Lower leg skin (tissue), 4 donors: ENCODE data around the gene KRT80. TPM values are rescaled to one million over a fixed set of nuclear protein-coding genes. Genes with fewer than 3 reads are reported as not detected.
A peak's percentile ranks its signal among the peaks of the same experiment; 100 is the strongest.

Experiments used
- DNase-seq, 2 donors: peaks; one replicate each; pipeline ENCODE4 v3.0.0-alpha.2; 2019; ENCODE audit warnings: low spot score in 2 of 2
- H3K4me3 ChIP-seq: fragments of 200-600 bp; sonication (generic); 2 replicates; pipeline ENCODE4 v1.5.1; 2017; ENCODE audit warnings: mild to moderate bottlenecking, low read depth; ENCODE audit not compliant: poor library complexity, severe bottlenecking
- CTCF ChIP-seq, 3 donors: fragments of 450-650 bp; IDR thresholded peaks; one replicate each; pipeline ENCODE4 v1.5.1; 2016; ENCODE audit warnings: antibody characterized with exemption in 3 of 3, mild to moderate bottlenecking in 3 of 3, moderate library complexity in 2 of 3
- POLR2A ChIP-seq, 2 donors: fragments of 450-650 bp; IDR thresholded peaks; one replicate each; pipeline ENCODE4 v1.6.1; 2016 to 2017; ENCODE audit warnings: antibody characterized with exemption in 2 of 2, mild to moderate bottlenecking in 1 of 2, moderate library complexity in 1 of 2
- WGBS, 2 donors: methylation state at CpG; one replicate each; pipeline ENCODE4 v1.1.5; 2018; 5-methylcytosine and 5-hydroxymethylcytosine counted together
- intact Hi-C: fragments of 100-400 bp; cut with DNase I; formaldehyde crosslinking; loops from one replicate; pipeline ENCODE4 v1.15.0; 2023; ENCODE audit warnings: low total_unique reads
- total RNA-seq, 4 donors: library from RNA; depleted of rRNA; stranded (reverse); fragments of >200 nt; gene quantifications; one replicate each; pipeline ENCODE4 v1.1.0, GENCODE V29; 2016

The KRT80 gene
- total RNA-seq, 4 donors from 2014 or later, result 269 to 349 (median 275) TPM

- TF ChIP-seq POLR2A (IDR thresholded peaks at IDR 0.05) (no peak), CTCF (IDR thresholded peaks at IDR 0.05) (no peak)
- DNase-seq, result no peak
- H3K4me3 ChIP-seq, result no peak overlapping the region
- 72 to 78% methylated on average over 4 of the region's 4 CpGs for WGBS, 2 donors
- intact Hi-C loops, result no loop called here
These were observed 69.3 kb downstream of the KRT80 start for GRCh38 chr12:52122540-52122871.

DNA sequence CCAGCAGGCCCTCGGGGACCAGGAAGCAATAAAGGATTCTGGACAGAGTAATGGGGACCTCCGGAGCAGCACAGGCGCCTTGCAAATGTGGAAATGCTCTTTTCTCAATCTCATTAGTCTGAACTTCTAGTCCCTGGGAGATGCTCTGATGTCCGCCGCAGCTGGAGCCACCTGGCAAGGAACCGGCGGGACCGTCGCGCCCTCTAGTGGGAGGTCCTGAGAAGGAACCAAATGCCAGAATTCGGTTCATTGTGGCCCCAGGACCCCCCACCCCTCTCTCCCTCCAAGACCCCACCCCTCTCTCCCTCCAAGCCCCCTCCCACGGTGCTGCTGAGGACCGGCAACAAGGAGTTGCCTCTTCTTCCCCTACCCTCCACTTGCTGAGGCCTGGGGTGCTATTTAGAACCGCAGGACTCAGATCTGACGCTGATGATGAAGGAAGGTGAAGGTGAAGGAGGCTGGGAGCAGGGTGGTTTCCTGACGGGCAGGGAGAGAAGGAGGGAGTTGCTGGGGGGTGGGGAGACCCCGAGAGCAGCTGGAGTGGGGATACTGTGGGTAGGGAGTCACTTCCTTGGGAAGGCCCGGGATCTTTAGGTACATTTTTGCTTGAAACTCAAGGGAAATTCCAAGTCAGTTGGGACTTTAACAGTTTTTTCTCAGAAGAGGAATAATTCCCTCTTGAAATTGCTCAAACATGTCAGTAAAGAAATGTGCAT lies 69.8 kb downstream of the KRT80 start:
- peak in 1 of 2 donors; percentile 92 for DNase-seq
- H3K4me3 ChIP-seq, result no peak overlapping the region
- TF ChIP-seq CTCF (IDR thresholded peaks at IDR 0.05), result no peak
- TF ChIP-seq POLR2A (IDR thresholded peaks at IDR 0.05), result no peak
- 16 to 17% methylated on average over 18 of the region's 18 CpGs for WGBS, 2 donors
- intact Hi-C loops, result loop anchor here (2.0 kb wide), 1 partner anchor 97 kb away; no protein-coding TSS in a partner anchor

GRCh38 chr12:52120951-52121823 lies 70.6 kb downstream of the KRT80 start:
- intact Hi-C loops, result loop anchor here (2.0 kb wide), 1 partner anchor 96 kb away; no protein-coding TSS in a partner anchor
- WGBS, 2 donors, result 61 to 69% methylated on average over 19 of the region's 19 CpGs
- no peak overlapping the region for H3K4me3 ChIP-seq
- TF ChIP-seq POLR2A (IDR thresholded peaks at IDR 0.05), result no peak
- TF ChIP-seq CTCF (IDR thresholded peaks at IDR 0.05), result no peak
- peak in 1 of 2 donors; percentile 50 for DNase-seq

DNA sequence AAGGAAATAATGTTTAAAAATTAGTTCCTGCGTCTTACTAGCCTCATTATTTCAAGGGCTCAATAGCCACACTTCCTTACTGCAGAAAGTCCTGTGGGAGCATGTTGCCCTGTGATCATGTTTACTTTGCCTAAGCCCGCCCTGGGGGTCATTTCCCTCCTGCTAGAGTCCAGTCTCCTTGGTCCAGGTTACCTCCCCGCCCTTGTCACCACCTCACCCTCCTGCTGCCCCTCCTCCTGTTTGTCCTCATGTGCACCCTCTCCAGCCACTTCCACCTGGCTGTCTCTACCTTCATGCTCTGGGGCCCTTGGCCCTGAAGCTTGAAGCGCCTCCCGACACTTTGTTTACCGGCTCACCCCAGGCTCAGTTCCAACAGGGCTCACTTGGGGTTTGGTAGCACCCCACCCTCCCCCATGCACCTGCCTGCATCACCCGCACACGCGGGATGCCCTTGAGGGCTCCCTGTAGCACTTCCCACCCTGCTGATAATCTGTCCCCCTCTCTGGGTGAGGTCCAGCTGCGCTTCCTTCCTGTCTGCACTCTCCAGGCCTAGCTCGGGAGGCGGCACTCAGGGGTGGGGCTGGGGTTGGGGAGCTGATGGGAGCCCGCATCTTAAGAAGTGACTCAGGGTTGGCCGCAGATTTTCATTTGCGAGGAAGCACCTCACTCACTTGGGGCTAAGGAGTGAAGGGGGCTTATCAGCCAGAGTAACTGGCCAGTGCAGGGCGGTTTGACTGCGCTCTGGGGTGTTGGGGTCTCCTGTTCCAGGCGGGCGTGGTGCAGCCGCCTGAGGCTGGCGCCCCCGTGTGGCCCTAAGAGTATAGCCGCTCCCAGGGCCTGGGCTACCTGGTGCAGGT lies 72.2 kb downstream of the KRT80 start:
- H3K4me3 ChIP-seq, result no peak overlapping the region
- TF ChIP-seq CTCF (IDR thresholded peaks at IDR 0.05) (no peak), POLR2A (IDR thresholded peaks at IDR 0.05) (no peak)
- peak in 1 of 2 donors; percentile 84 for DNase-seq
- intact Hi-C loops, result loop anchor here (2.0 kb wide), 1 partner anchor 95 kb away; no protein-coding TSS in a partner anchor
- 25 to 27% methylated on average over 21 to 23 of the region's 23 CpGs for WGBS, 2 donors

Other genes with a start within 250 kb of the KRT80 start
- 10 to 100 TPM; 67.4 to 87.0 (median 80.5) TPM for gene ACVR1B, start 240.3 kb downstream of the KRT80 start, total RNA-seq
- gene TAMALIN, start 185.1 kb downstream of the KRT80 start, total RNA-seq, result 10 to 100 TPM; 14.6 to 34.2 (median 25.9) TPM
- gene NR4A1, start 140.6 kb downstream of the KRT80 start, total RNA-seq, result 100 to 1,000 TPM in 2 of 4 donors, 10 to 100 TPM in 2; 28.7 to 121 (median 105) TPM
- gene ATG101, start 122.0 kb downstream of the KRT80 start, total RNA-seq, result 10 to 100 TPM; 42.6 to 71.6 (median 55.2) TPM
- gene SMIM41, start 112.3 kb downstream of the KRT80 start, total RNA-seq, result under 1 TPM in 1 of 4 donors, not detected in 3; 0.71 TPM
- 100 to 1,000 TPM in 2 of 4 donors, 10 to 100 TPM in 2; 28.2 to 206 (median 125) TPM for gene KRT7, start 41.2 kb upstream of the KRT80 start, total RNA-seq
- gene KRT86, start 82.6 kb upstream of the KRT80 start, total RNA-seq, result 100 to 1,000 TPM in 1 of 4 donors, 1 to 10 TPM in 1, under 1 TPM in 1, not detected in 1; 0.86 to 298 (median 10.0) TPM
- gene KRT81, start 99.5 kb upstream of the KRT80 start, total RNA-seq, result 100 to 1,000 TPM in 1 of 4 donors, 10 to 100 TPM in 1, under 1 TPM in 1, not detected in 1; 0.37 to 204 (median 10.6) TPM
- 10 to 100 TPM in 1 of 4 donors, 1 to 10 TPM in 1, not detected in 2; 2.1 to 34.7 TPM for gene KRT83, start 129.4 kb upstream of the KRT80 start, total RNA-seq
- gene KRT85, start 175.5 kb upstream of the KRT80 start, total RNA-seq, result 100 to 1,000 TPM in 1 of 4 donors, 1 to 10 TPM in 1, under 1 TPM in 1, not detected in 1; 0.15 to 101 (median 8.3) TPM
- gene KRT84, start 193.6 kb upstream of the KRT80 start, total RNA-seq, result under 1 TPM in 2 of 4 donors, not detected in 2; 0.46 to 0.75 TPM
- gene KRT82, start 214.3 kb upstream of the KRT80 start, total RNA-seq, result 10 to 100 TPM in 1 of 4 donors, under 1 TPM in 1, not detected in 2; 0.46 to 10.3 TPM
- gene KRT75, start 242.4 kb upstream of the KRT80 start, total RNA-seq, result 10 to 100 TPM in 1 of 4 donors, 1 to 10 TPM in 3; 1.6 to 31.9 (median 4.9) TPM